IPS DF 6.9 (cell line): ENCODE measurements around the gene KIAA0513.

Experiments
- DNase-seq: peaks from one replicate; pipeline ENCODE4 v3.0.0-alpha.2; 2013; ENCODE audit warnings: low read depth, low spot score
- H3K27ac ChIP-seq: one replicate; pipeline ENCODE4 v1.5.1; 2013; ENCODE audit warnings: low read length, control low read depth
- H3K27me3 ChIP-seq: 2 replicates; pipeline ENCODE4 v1.6.1; 2013; ENCODE audit warnings: mild to moderate bottlenecking, low read length; ENCODE audit not compliant: control insufficient read depth, insufficient read depth
- H3K36me3 ChIP-seq: 2 replicates; pipeline ENCODE4 v1.6.1; 2013; ENCODE audit warnings: low read length; ENCODE audit not compliant: control insufficient read depth, insufficient read depth
- H3K4me1 ChIP-seq: 2 replicates; pipeline ENCODE4 v1.6.1; 2013; ENCODE audit warnings: low read length; ENCODE audit not compliant: control insufficient read depth, insufficient read depth
- H3K4me3 ChIP-seq: 2 replicates; pipeline ENCODE4 v1.5.1; 2013; ENCODE audit warnings: mild to moderate bottlenecking, low read length
- H3K9me3 ChIP-seq: 2 replicates; pipeline ENCODE4 v1.6.1; 2013; ENCODE audit warnings: low read length, inconsistent platforms; ENCODE audit not compliant: control insufficient read depth, insufficient read depth
- WGBS: extraction: QIAGEN DNeasy Blood & Tissue Kit; methylation state at CpG from one replicate; pipeline ENCODE4 v1.1.7; 2013; ENCODE audit warnings: mixed read lengths, missing lambda C conversion rate; ENCODE audit not compliant: insufficient read length, insufficient coverage; 5-methylcytosine and 5-hydroxymethylcytosine counted together

The KIAA0513 gene

GRCh38 chr16:85015481-85016187 is 12.0 kb upstream of the KIAA0513 start:
- Histone ChIP-seq H3K9me3 (no peaks in the 10 kb centered on the region), H3K4me3 (no peak overlapping the region), H3K27ac (no peak overlapping the region), H3K36me3 (no peaks in the 10 kb centered on the region), H3K27me3 (no peaks in the 10 kb centered on the region), H3K4me1 (no peaks in the 10 kb centered on the region)
- WGBS = no CpG with 5 or more reads among the region's 5 CpGs
- no peak for DNase-seq

GRCh38 chr16:85017151-85017550 is 10.4 kb upstream of the KIAA0513 start:
- Histone ChIP-seq H3K4me1 (no peaks in the 10 kb centered on the region), H3K27ac (no peak overlapping the region), H3K9me3 (no peaks in the 10 kb centered on the region), H3K27me3 (no peaks in the 10 kb centered on the region), H3K4me3 (no peak overlapping the region), H3K36me3 (no peaks in the 10 kb centered on the region)
- no peak for DNase-seq
- WGBS = no CpG with 5 or more reads among the region's 4 CpGs

- no CpG with 5 or more reads among the region's 8 CpGs for WGBS
Observed at GRCh38 chr16:85017633-85018032, 10.0 kb upstream of the KIAA0513 start.

GRCh38 chr16:85018529-85019236 is 8.9 kb upstream of the KIAA0513 start:
- H3K27ac ChIP-seq = no peak overlapping the region
- no peaks in the 10 kb centered on the region for H3K9me3 ChIP-seq
- no peak for DNase-seq
- no peaks in the 10 kb centered on the region for H3K36me3 ChIP-seq
- H3K4me3 ChIP-seq = no peak overlapping the region
- H3K4me1 ChIP-seq = no peaks in the 10 kb centered on the region
- WGBS = no CpG with 5 or more reads among the region's 19 CpGs
- no peaks in the 10 kb centered on the region for H3K27me3 ChIP-seq

More at GRCh38 chr16:85017633-85018032, 10.0 kb upstream of the KIAA0513 start:
- H3K4me3 ChIP-seq = no peak overlapping the region
- DNase-seq = no peak
- no peaks in the 10 kb centered on the region for H3K36me3 ChIP-seq
- no peak overlapping the region for H3K27ac ChIP-seq
- H3K27me3 ChIP-seq = no peaks in the 10 kb centered on the region
- H3K9me3 ChIP-seq = no peaks in the 10 kb centered on the region
- no peaks in the 10 kb centered on the region for H3K4me1 ChIP-seq

GRCh38 chr16:85019659-85020245 is 7.8 kb upstream of the KIAA0513 start:
- H3K27me3 ChIP-seq = no peaks in the 10 kb centered on the region
- H3K27ac ChIP-seq = no peak overlapping the region
- no peak for DNase-seq

GRCh38 chr16:85025781-85026653 is 1.6 kb upstream of the KIAA0513 start:
- H3K4me1 ChIP-seq = peaks cover 2% of the 10 kb centered on the region; the same call in 1 of the 2 replicates
- no peak overlapping the region for H3K27ac ChIP-seq
- H3K4me3 ChIP-seq = no peak overlapping the region
- no peak for DNase-seq
- H3K27me3 ChIP-seq = no peaks in the 10 kb centered on the region; the same call in 1 of the 2 replicates
- no peaks in the 10 kb centered on the region for H3K9me3 ChIP-seq
- H3K36me3 ChIP-seq = no peaks in the 10 kb centered on the region
- no CpG with 5 or more reads among the region's 8 CpGs for WGBS

More at GRCh38 chr16:85019659-85020245, 7.8 kb upstream of the KIAA0513 start:
- H3K4me3 ChIP-seq = no peak overlapping the region
- H3K9me3 ChIP-seq = no peaks in the 10 kb centered on the region
- H3K36me3 ChIP-seq = no peaks in the 10 kb centered on the region
- H3K4me1 ChIP-seq = no peaks in the 10 kb centered on the region
- no CpG with 5 or more reads among the region's 9 CpGs for WGBS

GRCh38 chr16:85026703-85027102 is 892 bp upstream of the KIAA0513 start:
- Histone ChIP-seq H3K9me3 (no peaks in the 10 kb centered on the region), H3K4me1 (peaks cover 2% of the 10 kb centered on the region; the same call in 1 of the 2 replicates)

GRCh38 chr16:85027958-85028684 is 526 bp downstream of the KIAA0513 start:
- Histone ChIP-seq H3K27ac (no peak overlapping the region), H3K4me1 (peaks cover 2% of the 10 kb centered on the region; the same call in 1 of the 2 replicates), H3K9me3 (no peaks in the 10 kb centered on the region), H3K36me3 (no peaks in the 10 kb centered on the region), H3K27me3 (no peaks in the 10 kb centered on the region; the same call in 1 of the 2 replicates), H3K4me3 (peak overlapping the region; percentile 85; the same call in 1 of the 2 replicates)
- WGBS = no CpG with 5 or more reads among the region's 41 CpGs
- no peak for DNase-seq

More at GRCh38 chr16:85026703-85027102, 892 bp upstream of the KIAA0513 start:
- no peaks in the 10 kb centered on the region for H3K36me3 ChIP-seq
- H3K27ac ChIP-seq = no peak overlapping the region
- H3K4me3 ChIP-seq = no peak overlapping the region
- no peaks in the 10 kb centered on the region; the same call in 1 of the 2 replicates for H3K27me3 ChIP-seq
- WGBS = no CpG with 5 or more reads among the region's 4 CpGs
- DNase-seq = no peak

- H3K36me3 ChIP-seq = no peaks in the 10 kb centered on the region
- H3K27ac ChIP-seq = no peak overlapping the region
- DNase-seq = no peak
- no peak overlapping the region for H3K4me3 ChIP-seq
- no peaks in the 10 kb centered on the region for H3K9me3 ChIP-seq
- WGBS = no CpG with 5 or more reads among the region's 17 CpGs
- H3K27me3 ChIP-seq = no peaks in the 10 kb centered on the region; the same call in 1 of the 2 replicates
- peaks cover 2% of the 10 kb centered on the region; the same call in 1 of the 2 replicates for H3K4me1 ChIP-seq
Observed at GRCh38 chr16:85028685-85029407, 1.3 kb downstream of the KIAA0513 start.
